Measurements from ENCODE around the gene RBM47.
"Not testable (repeated sequence)": the region's sequence is repeated elsewhere in the genome, so short reads cannot be mapped to it uniquely, and the experiment has no call there.

The RBM47 gene

DNA sequence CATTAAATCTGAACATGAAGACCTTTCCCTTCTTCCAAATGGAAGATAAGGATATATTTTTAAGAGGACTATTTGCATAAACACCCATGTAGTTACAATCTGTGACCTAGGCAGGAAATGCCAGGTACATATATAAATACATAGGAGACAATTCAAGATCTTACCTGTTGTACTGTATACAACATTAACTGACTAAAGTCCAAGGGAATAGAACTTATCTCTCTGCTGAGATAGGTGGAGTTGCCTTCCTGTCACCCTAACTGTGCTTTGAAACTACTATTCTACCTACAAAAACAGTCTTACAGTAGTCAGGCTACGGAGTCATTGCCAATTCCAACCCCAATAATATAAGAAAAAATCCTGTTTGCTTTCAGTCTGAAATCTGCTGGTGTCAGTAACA lies 188.2 kb downstream of the RBM47 start:
- Histone ChIP-seq H3K79me2 (peaks cover 2% of the 10 kb centered on the region), H3K27me3 (ENCODE audit: control insufficient read depth, insufficient read depth, low read length) (no peaks in the 10 kb centered on the region), H3K4me3 (ENCODE audit: low read depth, low read length) (no peak overlapping the region), H3K9me3 (ENCODE audit: control insufficient read depth, low read length) (no peaks in the 10 kb centered on the region), H2AFZ (no peak overlapping the region), H3K9ac (no peak overlapping the region), H3K27ac (no peak overlapping the region), H3K36me3 (ENCODE audit: control insufficient read depth, insufficient read depth, low read length) (no peaks in the 10 kb centered on the region), H3K4me2 (ENCODE audit: low read length) (no peak overlapping the region), H3K4me1 (no peaks in the 10 kb centered on the region)
- TF ChIP-seq, protein P1, sequence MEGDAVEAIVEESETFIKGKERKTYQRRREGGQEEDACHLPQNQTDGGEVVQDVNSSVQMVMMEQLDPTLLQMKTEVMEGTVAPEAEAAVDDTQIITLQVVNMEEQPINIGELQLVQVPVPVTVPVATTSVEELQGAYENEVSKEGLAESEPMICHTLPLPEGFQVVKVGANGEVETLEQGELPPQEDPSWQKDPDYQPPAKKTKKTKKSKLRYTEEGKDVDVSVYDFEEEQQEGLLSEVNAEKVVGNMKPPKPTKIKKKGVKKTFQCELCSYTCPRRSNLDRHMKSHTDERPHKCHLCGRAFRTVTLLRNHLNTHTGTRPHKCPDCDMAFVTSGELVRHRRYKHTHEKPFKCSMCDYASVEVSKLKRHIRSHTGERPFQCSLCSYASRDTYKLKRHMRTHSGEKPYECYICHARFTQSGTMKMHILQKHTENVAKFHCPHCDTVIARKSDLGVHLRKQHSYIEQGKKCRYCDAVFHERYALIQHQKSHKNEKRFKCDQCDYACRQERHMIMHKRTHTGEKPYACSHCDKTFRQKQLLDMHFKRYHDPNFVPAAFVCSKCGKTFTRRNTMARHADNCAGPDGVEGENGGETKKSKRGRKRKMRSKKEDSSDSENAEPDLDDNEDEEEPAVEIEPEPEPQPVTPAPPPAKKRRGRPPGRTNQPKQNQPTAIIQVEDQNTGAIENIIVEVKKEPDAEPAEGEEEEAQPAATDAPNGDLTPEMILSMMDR (IDR thresholded peaks at IDR 0.05), result no peak

DNA sequence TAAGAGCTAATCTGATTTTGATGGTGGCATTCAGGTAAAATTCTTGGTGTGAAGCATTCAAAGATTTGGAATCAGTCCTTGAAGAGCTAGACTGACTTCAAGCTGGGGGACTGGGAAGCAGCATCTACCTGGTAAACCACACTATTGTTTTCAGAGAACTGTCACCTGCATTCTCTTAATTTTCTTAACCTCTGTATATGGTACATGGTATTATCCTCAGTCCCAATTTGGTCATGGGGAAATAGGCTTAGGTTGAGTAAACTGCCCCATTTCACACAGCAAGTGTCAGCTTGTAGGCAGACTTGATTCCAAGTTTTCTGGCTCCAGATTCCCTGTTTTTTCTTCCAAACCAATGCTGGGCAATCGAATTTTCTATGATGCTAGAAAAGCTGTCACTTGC lies 190.1 kb downstream of the RBM47 start:
- H3K36me3 ChIP-seq (ENCODE audit: control insufficient read depth, insufficient read depth, low read length), result no peaks in the 10 kb centered on the region
- no peak overlapping the region for H2AFZ ChIP-seq
- TF ChIP-seq, protein P1 (IDR thresholded peaks at IDR 0.05), result no peak
- no peak overlapping the region for H3K27ac ChIP-seq
- no peaks in the 10 kb centered on the region for H3K27me3 ChIP-seq (ENCODE audit: control insufficient read depth, insufficient read depth, low read length)
- H3K9ac ChIP-seq, result no peak overlapping the region
- H3K79me2 ChIP-seq, result peaks cover 2% of the 10 kb centered on the region
- H3K9me3 ChIP-seq (ENCODE audit: control insufficient read depth, low read length), result no peaks in the 10 kb centered on the region
- no peak overlapping the region for H3K4me2 ChIP-seq (ENCODE audit: low read length)
- H3K4me3 ChIP-seq (ENCODE audit: low read depth, low read length), result no peak overlapping the region
- H3K4me1 ChIP-seq, result no peaks in the 10 kb centered on the region

- H3K27me3 ChIP-seq (ENCODE audit: control insufficient read depth, insufficient read depth, low read length), result no peaks in the 10 kb centered on the region
- TF ChIP-seq, protein P1 (IDR thresholded peaks at IDR 0.05), result no peak
- no peaks in the 10 kb centered on the region for H3K4me1 ChIP-seq
- no peaks in the 10 kb centered on the region for H3K9me3 ChIP-seq (ENCODE audit: control insufficient read depth, low read length)
- H3K27ac ChIP-seq, result no peak overlapping the region
- H3K4me3 ChIP-seq (ENCODE audit: low read depth, low read length), result no peak overlapping the region
- no peaks in the 10 kb centered on the region for H3K36me3 ChIP-seq (ENCODE audit: control insufficient read depth, insufficient read depth, low read length)
- no peak overlapping the region for H3K4me2 ChIP-seq (ENCODE audit: low read length)
- H3K9ac ChIP-seq, result no peak overlapping the region
- H3K79me2 ChIP-seq, result peaks cover 2% of the 10 kb centered on the region
- H2AFZ ChIP-seq, result no peak overlapping the region
Measured at GRCh38 chr4:40438384-40439026, 191.2 kb downstream of the RBM47 start.

DNA sequence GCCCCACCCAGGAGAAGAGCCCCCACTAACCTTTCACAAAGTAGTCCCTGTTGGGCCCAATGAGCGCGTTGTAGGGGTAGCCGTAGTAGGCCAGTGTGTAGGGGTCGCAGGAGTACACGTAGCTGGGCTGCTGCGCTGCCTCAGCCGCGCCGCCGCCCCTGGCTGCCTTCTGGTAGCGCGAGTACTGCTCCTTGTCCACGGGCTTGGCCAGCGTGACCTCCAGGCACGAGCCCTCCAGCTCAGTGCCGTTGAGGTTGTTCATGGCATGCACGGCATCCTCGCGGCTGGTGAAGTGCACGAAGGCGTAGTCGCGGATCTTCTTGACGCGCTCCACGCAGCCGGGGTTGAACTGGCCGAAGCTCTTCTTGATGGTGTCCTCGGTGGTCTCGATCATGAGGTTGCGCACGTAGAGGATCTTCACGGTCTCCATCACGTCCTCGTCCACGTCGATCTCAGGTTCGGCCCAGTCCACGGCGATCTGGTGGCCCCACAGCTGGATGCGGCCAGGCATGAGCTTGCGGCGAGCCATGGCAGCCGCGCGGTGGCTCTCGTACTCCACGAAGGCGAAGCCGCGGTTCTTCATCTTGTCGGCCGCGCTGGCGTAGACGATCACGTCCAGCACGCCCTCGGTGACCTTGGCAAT lies 191.8 kb downstream of the RBM47 start:
- no peaks in the 10 kb centered on the region for H3K36me3 ChIP-seq (ENCODE audit: control insufficient read depth, insufficient read depth, low read length)
- H3K4me1 ChIP-seq, result no peaks in the 10 kb centered on the region
- no peak overlapping the region for H3K4me3 ChIP-seq (ENCODE audit: low read depth, low read length)
- no peak overlapping the region for H3K9ac ChIP-seq
- no peaks in the 10 kb centered on the region for H3K27me3 ChIP-seq (ENCODE audit: control insufficient read depth, insufficient read depth, low read length)
- TF ChIP-seq, protein P1 (IDR thresholded peaks at IDR 0.05), result no peak
- H2AFZ ChIP-seq, result no peak overlapping the region
- no peak overlapping the region for H3K4me2 ChIP-seq (ENCODE audit: low read length)
- peaks cover 2% of the 10 kb centered on the region for H3K79me2 ChIP-seq
- H3K9me3 ChIP-seq (ENCODE audit: control insufficient read depth, low read length), result no peaks in the 10 kb centered on the region
- H3K27ac ChIP-seq, result no peak overlapping the region

- H3K9me3 ChIP-seq (ENCODE audit: control insufficient read depth, low read length); H2AFZ ChIP-seq; H3K27ac ChIP-seq; H3K9ac ChIP-seq; H3K27me3 ChIP-seq (ENCODE audit: control insufficient read depth, insufficient read depth, low read length); H3K4me1 ChIP-seq; H3K36me3 ChIP-seq (ENCODE audit: control insufficient read depth, insufficient read depth, low read length); H3K4me3 ChIP-seq (ENCODE audit: low read depth, low read length); H3K4me2 ChIP-seq (ENCODE audit: low read length); H3K79me2 ChIP-seq: not testable (repeated sequence)
Measured at GRCh38 chr4:40435306-40435705, 194.4 kb downstream of the RBM47 start.

Measured in parathyroid adenoma (tissue), 2 donors.